ENCODE measurements around the gene MRPL49. TPM values are rescaled to one million over a fixed set of nuclear protein-coding genes. Genes with fewer than 3 reads are reported as not detected.

Gene MRPL49
- total RNA-seq (48.5 and 58.5 TPM in 2 replicates), polyA plus RNA-seq (39.6 and 46.8 TPM in 2 replicates), polyA minus RNA-seq (68.3 and 84.0 TPM in 2 replicates)
- total RNA-seq (2013), result 58.0 TPM

DNA sequence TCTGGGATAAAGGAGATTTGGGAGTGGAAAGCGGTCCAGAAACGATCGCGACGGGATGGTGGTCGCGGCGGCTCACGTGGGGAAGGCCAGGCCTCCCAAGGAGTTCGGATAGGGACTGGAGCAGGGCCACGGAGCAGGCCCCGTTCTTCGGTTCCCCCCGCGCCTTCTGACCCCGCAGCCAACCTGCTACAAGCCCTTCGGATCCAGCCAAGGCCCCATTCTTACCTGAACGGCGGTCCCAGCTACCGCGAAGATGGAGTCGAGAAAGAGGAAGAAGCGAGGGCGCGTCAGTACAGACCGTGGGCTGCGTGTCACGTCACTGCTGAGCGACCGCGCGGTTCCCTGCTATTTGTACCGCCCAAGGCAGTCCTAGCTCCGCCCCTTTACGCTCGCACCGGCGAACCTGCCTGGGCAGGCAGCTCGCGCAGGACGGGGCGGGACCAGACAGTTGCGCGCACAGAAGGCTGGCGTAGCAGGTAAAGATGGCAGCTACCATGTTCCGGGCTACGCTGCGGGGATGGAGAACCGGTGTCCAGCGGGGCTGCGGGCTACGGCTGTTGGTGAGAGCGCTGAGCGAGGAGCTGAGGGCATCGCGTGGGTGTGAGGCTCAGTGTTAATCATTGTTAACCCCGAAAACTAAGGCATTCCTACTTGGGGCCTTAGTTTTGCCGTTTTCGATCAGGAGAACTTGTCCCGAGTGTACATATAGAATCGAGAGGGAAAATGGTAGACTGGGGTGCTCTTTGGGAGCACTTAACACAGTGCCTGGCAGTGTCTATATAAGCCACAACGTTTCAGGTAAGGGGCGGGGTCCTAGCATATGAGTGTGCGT is at the start of gene MRPL49, which contains the start of gene FAU:
MRPL49 (plus strand) TSS at position 457 of the 832 bp plus-strand sequence; CDS start at position 483, 26 bp downstream.
FAU (minus strand) TSS at position 270 of the 832 bp plus-strand sequence. CDS start 321 bp downstream, outside the sequence.
- Histone ChIP-seq H3K27me3 (replicated peaks in 1 of 4; ENCODE audit: control extremely low read depth in 1 of 4, control insufficient read depth in 3 of 4, insufficient read depth in 4 of 4, low read length in 3 of 4) (no peaks in the 10 kb centered on the region), H3K9ac (ENCODE audit: low read length) (peak within 1 kb of the TSS; percentile 95), H3K79me2 (ENCODE audit: control insufficient read depth, insufficient read depth, low read length) (peaks cover 79% of the 10 kb centered on the region), H4K20me1 (ENCODE audit: control insufficient read depth, insufficient read depth, low read length, poor library complexity, severe bottlenecking) (peaks cover 34% of the 10 kb centered on the region), H3K4me3 (ENCODE audit: control extremely low read depth in 1 of 5, extremely low read depth in 1 of 5, insufficient read depth in 1 of 5, low read depth in 2 of 5, low read length in 4 of 5) (peak within 1 kb of the TSS; percentile 70 to 98 (median 95)), H3K4me2 (replicated peaks; ENCODE audit: low read depth, low read length, poor library complexity, severe bottlenecking) (peak within 1 kb of the TSS; percentile 92), H3K36me3 (replicated peaks in 1 of 2; ENCODE audit: control extremely low read depth in 1 of 2, control insufficient read depth in 1 of 2, extremely low read depth in 1 of 2, insufficient read depth in 2 of 2, low read length in 1 of 2) (peaks cover 0 to 60% of the 10 kb centered on the region in 2 experiments), H2AFZ (ENCODE audit: insufficient read depth, low read depth, low read length, poor library complexity, severe bottlenecking) (peak within 1 kb of the TSS; percentile 77), H3K27ac (ENCODE audit: low read length in 2 of 2) (peak within 1 kb of the TSS; percentile 93 to 96), H3K4me1 (ENCODE audit: control insufficient read depth in 2 of 2, insufficient read depth in 2 of 2, low read length in 2 of 2) (peaks cover 25 to 46% of the 10 kb centered on the region in 2 donors), H3K9me3 (ENCODE audit: control extremely low read depth in 1 of 3, control insufficient read depth in 2 of 3, insufficient read depth in 1 of 3, low read length in 2 of 3) (no peaks in the 10 kb centered on the region)
- ChIA-PET POLR2A (interaction anchor here (0.6 to 7.3 kb wide), 18 partner anchors 7 to 1160 kb away, joined by 3 to 160 read pairs (median 3); partner anchors contain the start of genes ARL2, CAPN1, EHBP1L1 and MAJIN), CTCF (interaction anchor here (0.7 to 5.0 kb wide), 20 partner anchors 9 to 673 kb away, joined by 3 to 47 read pairs (median 4); partner anchors contain the start of genes ARL2, CAPN1, CDC42BPG and SYVN1)
- intact Hi-C loops (cut with micrococcal nuclease), result loop anchor here (1.0 kb wide), 3 partner anchors 10 to 38 kb away; partner anchors contain the start of genes CDCA5 and ZFPL1
- Mint-ChIP-seq H3K9me3 (ENCODE audit: insufficient read depth) (no peaks in the 10 kb centered on the region), H3K4me3 (peak within 1 kb of the TSS; percentile 98), H3K27ac (peak within 1 kb of the TSS; percentile 99), H3K4me1 (peaks cover 55% of the 10 kb centered on the region), H3K27me3 (no peaks in the 10 kb centered on the region)
- 0% methylated on average over 62 of the region's 64 CpGs for WGBS (ENCODE audit: insufficient coverage)
- TF ChIP-seq CTCF (IDR thresholded peaks at IDR 0.05), result no peak
- TF ChIP-seq EZH2 (IDR thresholded peaks at IDR 0.05; ENCODE audit: borderline replicate concordance, insufficient read depth, low read depth, low read length, poor library complexity, severe bottlenecking), result no peak
- ATAC-seq (ENCODE audit: low read depth), result peak; percentile 78
- DNase-seq, result peak; percentile 99

DNA sequence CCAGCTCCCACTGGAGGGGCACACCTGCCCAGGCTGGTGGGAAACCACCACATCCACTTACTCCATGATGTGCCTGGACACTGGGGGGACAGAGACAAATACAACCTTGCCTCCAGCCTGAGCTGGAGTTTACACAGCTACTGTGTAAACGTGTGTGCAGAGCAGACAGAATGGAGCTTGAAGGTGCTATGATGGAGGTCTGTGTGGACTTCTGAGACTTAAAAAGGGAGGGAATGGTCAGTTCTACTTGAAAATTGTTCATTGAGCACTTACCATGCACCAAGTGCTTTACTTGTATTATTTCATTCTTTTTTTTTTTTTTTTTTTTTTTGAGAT is 49.5 kb upstream of the MRPL49 start:
- no peaks in the 10 kb centered on the region for H3K36me3 ChIP-seq (replicated peaks in 1 of 2; ENCODE audit: control extremely low read depth in 1 of 2, control insufficient read depth in 1 of 2, extremely low read depth in 1 of 2, insufficient read depth in 2 of 2, low read length in 1 of 2)
- H3K4me3 ChIP-seq (ENCODE audit: control extremely low read depth in 1 of 5, extremely low read depth in 1 of 5, insufficient read depth in 1 of 5, low read depth in 2 of 5, low read length in 4 of 5), result no peak overlapping the region
- peaks cover 0 to 11% of the 10 kb centered on the region in 2 donors for H3K4me1 ChIP-seq (ENCODE audit: control insufficient read depth in 2 of 2, insufficient read depth in 2 of 2, low read length in 2 of 2)
- H3K9me3 ChIP-seq (ENCODE audit: control extremely low read depth in 1 of 3, control insufficient read depth in 2 of 3, insufficient read depth in 1 of 3, low read length in 2 of 3), result no peaks in the 10 kb centered on the region
- H3K79me2 ChIP-seq (ENCODE audit: control insufficient read depth, insufficient read depth, low read length), result no peaks in the 10 kb centered on the region
- ATAC-seq (ENCODE audit: low read depth), result no peak
- Mint-ChIP-seq H3K4me1 (peaks cover 4% of the 10 kb centered on the region), H3K27me3 (no peaks in the 10 kb centered on the region), H3K4me3 (no peak overlapping the region), H3K9me3 (ENCODE audit: insufficient read depth) (no peaks in the 10 kb centered on the region), H3K27ac (no peak overlapping the region)
- no peak overlapping the region for H3K27ac ChIP-seq (ENCODE audit: low read length in 2 of 2)
- H3K9ac ChIP-seq (ENCODE audit: low read length), result no peak overlapping the region
- TF ChIP-seq EZH2 (IDR thresholded peaks at IDR 0.05; ENCODE audit: borderline replicate concordance, insufficient read depth, low read depth, low read length, poor library complexity, severe bottlenecking) (no peak), CTCF (IDR thresholded peaks at IDR 0.05) (no peak)
- no peak overlapping the region for H2AFZ ChIP-seq (ENCODE audit: insufficient read depth, low read depth, low read length, poor library complexity, severe bottlenecking)
- H3K4me2 ChIP-seq (replicated peaks; ENCODE audit: low read depth, low read length, poor library complexity, severe bottlenecking), result no peak overlapping the region
- ChIA-PET POLR2A (no interaction called here), CTCF (no interaction called here)
- intact Hi-C loops (cut with micrococcal nuclease), result no loop called here
- 100% methylated on average over 1 of the region's 1 CpG for WGBS (ENCODE audit: insufficient coverage)
- no peak for DNase-seq
- no peaks in the 10 kb centered on the region for H3K27me3 ChIP-seq (replicated peaks in 1 of 4; ENCODE audit: control extremely low read depth in 1 of 4, control insufficient read depth in 3 of 4, insufficient read depth in 4 of 4, low read length in 3 of 4)
- no peaks in the 10 kb centered on the region for H4K20me1 ChIP-seq (ENCODE audit: control insufficient read depth, insufficient read depth, low read length, poor library complexity, severe bottlenecking)

Data from B cell (primary cell).